Calu3 (cell line): ENCODE data around the gene ZNF444. TPM values are rescaled to one million over a fixed set of nuclear protein-coding genes. Genes with fewer than 3 reads are reported as not detected.

Source experiments
- BruUV-seq: library from RNA; stranded (reverse); fragments of 400-500 nt; replicated peaks from 2 replicates; lab custom pipeline; 2021; lab: Mats Ljungman, UMichigan
- CTCF ChIA-PET: fragments of 300-600 bp; sonication (Branson Sonifier 250); formaldehyde crosslinking; loops from one replicate; lab custom pipeline; 2022; ENCODE audit warnings: antibody characterized with exemption; lab: Charles Lee
- DNase-seq: peaks from one replicate; pipeline ENCODE4 v3.0.0; 2022
- H3K27ac Mint-ChIP-seq: one replicate; pipeline ENCODE4 v1.8.0; 2022; ENCODE audit warnings: mixed read lengths; ENCODE audit not compliant: unreplicated experiment
- H3K27me3 Mint-ChIP-seq: one replicate; pipeline ENCODE4 v1.8.0; 2022; ENCODE audit warnings: mixed read lengths; ENCODE audit not compliant: unreplicated experiment
- H3K36me3 Mint-ChIP-seq: one replicate; pipeline ENCODE4 v1.8.0; 2022; ENCODE audit warnings: mild to moderate bottlenecking, moderate library complexity, mixed read lengths; ENCODE audit not compliant: insufficient read depth, unreplicated experiment
- H3K4me1 Mint-ChIP-seq: one replicate; pipeline ENCODE4 v1.8.0; 2022; ENCODE audit warnings: mild to moderate bottlenecking, low read depth, mixed read lengths; ENCODE audit not compliant: unreplicated experiment
- H3K4me3 Mint-ChIP-seq: one replicate; pipeline ENCODE4 v1.8.0; 2022; ENCODE audit warnings: mild to moderate bottlenecking, low read depth, moderate library complexity, mixed read lengths; ENCODE audit not compliant: unreplicated experiment
- H3K9me3 Mint-ChIP-seq: one replicate; pipeline ENCODE4 v1.8.0; 2022; ENCODE audit warnings: low read depth, mixed read lengths; ENCODE audit not compliant: unreplicated experiment
- CTCF ChIP-seq: fragments of 200-600 bp; IDR thresholded peaks from one replicate; pipeline ENCODE4 v1.8.0; 2022; ENCODE audit warnings: antibody characterized with exemption; ENCODE audit not compliant: unreplicated experiment
- intact Hi-C: fragments of 100-400 bp; cut with micrococcal nuclease; formaldehyde crosslinking; loops from one replicate; pipeline ENCODE4 v1.10.0; 2022; ENCODE audit not compliant: unreplicated experiment
- total RNA-seq: library from RNA; stranded (reverse); gene quantifications from 2 replicates; pipeline ENCODE4 v1.2.3, GENCODE V29; 2022

ZNF444 gene
- total RNA-seq, 1 experiment from 2014 or later, result 78.6 TPM

GRCh38 chr19:56109226-56109625 is 31.9 kb upstream of the ZNF444 start:
- Mint-ChIP-seq H3K9me3 (no peaks in the 10 kb centered on the region), H3K4me3 (no peak overlapping the region), H3K4me1 (peaks cover 76% of the 10 kb centered on the region), H3K27ac (peak overlapping the region; percentile 80), H3K27me3 (no peaks in the 10 kb centered on the region), H3K36me3 (peaks cover 54% of the 10 kb centered on the region)
- intact Hi-C loops, result no loop called here
- DNase-seq, result no peak
- no peak for TF ChIP-seq CTCF
- no TSS peak for BruUV-seq
- CTCF ChIA-PET, result no interaction called here

GRCh38 chr19:56110515-56111448 is 30.3 kb upstream of the ZNF444 start:
- Mint-ChIP-seq H3K4me3 (peak overlapping the region; percentile 45), H3K27me3 (no peaks in the 10 kb centered on the region), H3K9me3 (no peaks in the 10 kb centered on the region), H3K27ac (peak overlapping the region; percentile 16), H3K4me1 (peaks cover 80% of the 10 kb centered on the region), H3K36me3 (peaks cover 63% of the 10 kb centered on the region)
- intact Hi-C loops, result loop anchor here (2.0 kb wide), 1 partner anchor 60 kb away; no protein-coding TSS in a partner anchor
- CTCF ChIA-PET, result interaction anchor here (0.6 to 0.9 kb wide), 3 partner anchors 10 to 204 kb away, joined by 3 to 4 read pairs (median 3); partner anchors contain the start of genes ZNF787 and ZSCAN5A
- BruUV-seq, result no TSS peak
- peak; percentile 68 for DNase-seq
- no peak for TF ChIP-seq CTCF

GRCh38 chr19:56111601-56112312 is 29.3 kb upstream of the ZNF444 start:
- no peaks in the 10 kb centered on the region for H3K27me3 Mint-ChIP-seq
- DNase-seq, result peak; percentile 55
- H3K9me3 Mint-ChIP-seq, result no peaks in the 10 kb centered on the region
- no TSS peak for BruUV-seq
- peaks cover 70% of the 10 kb centered on the region for H3K4me1 Mint-ChIP-seq
- TF ChIP-seq CTCF, result no peak
- H3K36me3 Mint-ChIP-seq, result peaks cover 58% of the 10 kb centered on the region
- intact Hi-C loops, result loop anchor here (2.0 kb wide), 1 partner anchor 59 kb away; no protein-coding TSS in a partner anchor
- CTCF ChIA-PET, result no interaction called here
- peak overlapping the region; percentile 50 for H3K27ac Mint-ChIP-seq
- peak overlapping the region; percentile 45 for H3K4me3 Mint-ChIP-seq

GRCh38 chr19:56112313-56112709 is 28.8 kb upstream of the ZNF444 start:
- H3K27ac Mint-ChIP-seq, result peak overlapping the region; percentile 78
- H3K27me3 Mint-ChIP-seq, result no peaks in the 10 kb centered on the region
- H3K4me1 Mint-ChIP-seq, result peaks cover 65% of the 10 kb centered on the region
- CTCF ChIA-PET, result no interaction called here
- peaks cover 53% of the 10 kb centered on the region for H3K36me3 Mint-ChIP-seq
- DNase-seq, result no peak
- no TSS peak for BruUV-seq
- H3K4me3 Mint-ChIP-seq, result peak overlapping the region; percentile 45
- intact Hi-C loops, result no loop called here
- TF ChIP-seq CTCF, result no peak
- no peaks in the 10 kb centered on the region for H3K9me3 Mint-ChIP-seq
